ENCODE results near the gene JPT1.
"Not testable (repeated sequence)": the region's sequence is repeated elsewhere in the genome, so short reads cannot be mapped to it uniquely, and the experiment has no call there.

The JPT1 gene

GRCh38 chr17:75130632-75131277 lies 23.6 kb downstream of the JPT1 start:
- in situ Hi-C loops (cut with MboI; ENCODE audit: low sequenced_read_pairs), result no loop called here

- in situ Hi-C loops (cut with MboI; ENCODE audit: low sequenced_read_pairs), result no loop called here
These were observed 24.2 kb downstream of the JPT1 start for GRCh38 chr17:75130059-75130631.

- in situ Hi-C loops (cut with MboI; ENCODE audit: low sequenced_read_pairs), result no loop called here
These were observed 24.7 kb downstream of the JPT1 start for GRCh38 chr17:75129576-75129975.

GRCh38 chr17:75128694-75129505 lies 25.4 kb downstream of the JPT1 start:
- in situ Hi-C loops (cut with MboI; ENCODE audit: low sequenced_read_pairs), result no loop called here

- in situ Hi-C loops (cut with MboI; ENCODE audit: low sequenced_read_pairs), result not testable (repeated sequence)
These were observed 26.4 kb downstream of the JPT1 start for GRCh38 chr17:75127936-75128335.

- in situ Hi-C loops (cut with MboI; ENCODE audit: low sequenced_read_pairs), result no loop called here
These were observed 27.4 kb downstream of the JPT1 start for GRCh38 chr17:75126954-75127353.

GRCh38 chr17:75125984-75126383 lies 28.3 kb downstream of the JPT1 start:
- in situ Hi-C loops (cut with MboI; ENCODE audit: low sequenced_read_pairs), result no loop called here

- in situ Hi-C loops (cut with MboI; ENCODE audit: low sequenced_read_pairs), result no loop called here
These were observed 29.5 kb downstream of the JPT1 start for GRCh38 chr17:75124819-75125162.

- in situ Hi-C loops (cut with MboI; ENCODE audit: low sequenced_read_pairs), result no loop called here
These were observed 30.1 kb downstream of the JPT1 start for GRCh38 chr17:75124041-75124818.

GRCh38 chr17:75118307-75118706 lies 36.0 kb downstream of the JPT1 start:
- in situ Hi-C loops (cut with MboI; ENCODE audit: low sequenced_read_pairs), result no loop called here

- in situ Hi-C loops (cut with MboI; ENCODE audit: low sequenced_read_pairs), result no loop called here
These were observed 37.6 kb downstream of the JPT1 start for GRCh38 chr17:75116737-75117136.

GRCh38 chr17:75115555-75115954 lies 38.8 kb downstream of the JPT1 start:
- in situ Hi-C loops (cut with MboI; ENCODE audit: low sequenced_read_pairs), result no loop called here

- in situ Hi-C loops (cut with MboI; ENCODE audit: low sequenced_read_pairs), result no loop called here
These were observed 39.6 kb downstream of the JPT1 start for GRCh38 chr17:75114552-75115314.

GRCh38 chr17:75113798-75114551 lies 40.3 kb downstream of the JPT1 start:
- in situ Hi-C loops (cut with MboI; ENCODE audit: low sequenced_read_pairs), result no loop called here

GRCh38 chr17:75111777-75112335 lies 42.5 kb downstream of the JPT1 start:
- in situ Hi-C loops (cut with MboI; ENCODE audit: low sequenced_read_pairs), result no loop called here

- in situ Hi-C loops (cut with MboI; ENCODE audit: low sequenced_read_pairs), result no loop called here
These were observed 43.9 kb downstream of the JPT1 start for GRCh38 chr17:75110234-75110937.

- in situ Hi-C loops (cut with MboI; ENCODE audit: low sequenced_read_pairs), result no loop called here
These were observed 44.7 kb downstream of the JPT1 start, which contains the start of gene ARMC7 for GRCh38 chr17:75109407-75110233. Gene ARMC7, plus strand, starts transcription at chr17:75109969. Its CDS starts 320 bp downstream, at chr17:75110289.

GRCh38 chr17:75109046-75109406 lies 45.3 kb downstream of the JPT1 start:
- in situ Hi-C loops (cut with MboI; ENCODE audit: low sequenced_read_pairs), result no loop called here
